Islet precursor cell (in vitro differentiated cells): ENCODE data around the gene SCAF1.
"Not testable (repeated sequence)": the region's sequence is repeated elsewhere in the genome, so short reads cannot be mapped to it uniquely, and the experiment has no call there.

Source experiments
- DNase-seq: peaks from one replicate; pipeline ENCODE4 v3.0.0-alpha.2; 2018

SCAF1 gene

GRCh38 chr19:49616945-49617344 is 25.1 kb upstream of the SCAF1 start:
- DNase-seq: no peak

- DNase-seq: not testable (repeated sequence)
These were observed 24.1 kb upstream of the SCAF1 start for GRCh38 chr19:49617860-49618259.

GRCh38 chr19:49624967-49625910 is 16.8 kb upstream of the SCAF1 start:
- no peak for DNase-seq

- DNase-seq: no peak
These were observed 15.8 kb upstream of the SCAF1 start for GRCh38 chr19:49626226-49626625.

- no peak for DNase-seq
These were observed 12.3 kb upstream of the SCAF1 start for GRCh38 chr19:49629659-49630058.

GRCh38 chr19:49631014-49631588 is 10.9 kb upstream of the SCAF1 start:
- DNase-seq: no peak

- no peak for DNase-seq
These were observed 10.3 kb upstream of the SCAF1 start for GRCh38 chr19:49631610-49632192.

GRCh38 chr19:49632576-49632975 is 9.4 kb upstream of the SCAF1 start:
- DNase-seq: no peak

- not testable (repeated sequence) for DNase-seq
These were observed 8.7 kb upstream of the SCAF1 start for GRCh38 chr19:49633273-49633672.

- no peak for DNase-seq
These were observed 6.3 kb upstream of the SCAF1 start for GRCh38 chr19:49635530-49636232.

GRCh38 chr19:49636233-49636932 is 5.6 kb upstream of the SCAF1 start:
- DNase-seq: no peak

- DNase-seq: peak; percentile 92
These were observed 3.9 kb upstream of the SCAF1 start for GRCh38 chr19:49637821-49638738.

GRCh38 chr19:49639401-49640112 is 2.5 kb upstream of the SCAF1 start:
- DNase-seq: no peak

- DNase-seq: peak; percentile 100
These were observed 1.7 kb upstream of the SCAF1 start, which contains the start of gene RRAS for GRCh38 chr19:49640113-49640898. TSS of gene RRAS (minus strand) at chr19:49640143. CDS start at chr19:49640098, 45 bp downstream.

GRCh38 chr19:49642492-49643035 is 555 bp downstream of the SCAF1 start:
- DNase-seq: no peak

GRCh38 chr19:49643466-49643865 is 1.5 kb downstream of the SCAF1 start:
- no peak for DNase-seq

- DNase-seq: no peak
These were observed 3.6 kb downstream of the SCAF1 start for GRCh38 chr19:49645592-49645991.

GRCh38 chr19:49645995-49646394 is 4.0 kb downstream of the SCAF1 start:
- no peak for DNase-seq

- DNase-seq: no peak
These were observed 4.6 kb downstream of the SCAF1 start for GRCh38 chr19:49646586-49646985.
